ENCODE results near the gene SLC19A2. TPM values are rescaled to one million over a fixed set of nuclear protein-coding genes. Genes with fewer than 3 reads are reported as not detected.

The SLC19A2 gene
- total and polyA plus RNA-seq, 2 of the 8 experiments (the other 6 are each of a cell fraction or from before 2014, with no cell fraction given) = 21.2 to 23.2 TPM

- ChIA-PET CTCF (ENCODE audit: partially characterized antibody) (interaction anchor here (1.0 kb wide), 1 partner anchor 850 kb away, joined by 3 read pairs; no protein-coding TSS in a partner anchor), POLR2A (ENCODE audit: partially characterized antibody) (no interaction called here)
- Histone ChIP-seq H3K79me2 (ENCODE audit: control insufficient read depth in 1 of 2, insufficient read depth in 2 of 2, low read length in 2 of 2) (no peaks in the 10 kb centered on the region), H2BK20ac (ENCODE audit: low read length) (no peak overlapping the region), H3K9ac (replicated peaks in 1 of 4; ENCODE audit: extremely low read depth in 1 of 4, low read depth in 3 of 4, low read length in 3 of 4) (no peak overlapping the region), H3K36me3 (ENCODE audit: control insufficient read depth in 2 of 4, insufficient read depth in 4 of 4, low read length in 3 of 4) (no peaks in the 10 kb centered on the region; a peak in 1 of 8 replicates), H3K18ac (ENCODE audit: extremely low read depth, low read length) (no peak overlapping the region), H3K27me3 (replicated peaks in 1 of 4; ENCODE audit: control insufficient read depth in 3 of 4, extremely low read depth in 1 of 4, insufficient read depth in 3 of 4, low read length in 3 of 4) (no peaks in the 10 kb centered on the region), H2BK120ac (replicated peaks; ENCODE audit: low read depth, low read length) (no peak overlapping the region), H4K8ac (ENCODE audit: extremely low read depth, insufficient read depth, low read length) (no peak overlapping the region), H2AK5ac (ENCODE audit: low read depth, low read length) (no peak overlapping the region), H2AFZ (ENCODE audit: low read length) (no peak overlapping the region), H4K5ac (ENCODE audit: insufficient read length, low read depth, low read length) (no peak overlapping the region), H3K56ac (replicated peaks; ENCODE audit: insufficient read length, low read depth, low read length) (no peak overlapping the region), H3K4me1 (replicated peaks in 1 of 4; ENCODE audit: control insufficient read depth in 3 of 4, insufficient read depth in 4 of 4, low read length in 3 of 4) (no peaks in the 10 kb centered on the region), H2BK12ac (ENCODE audit: low read depth, low read length) (no peak overlapping the region), H2BK15ac (ENCODE audit: low read length) (no peak overlapping the region), H3K23me2 (ENCODE audit: low read depth, low read length) (no peaks in the 10 kb centered on the region), H3K4ac (replicated peaks; ENCODE audit: insufficient read length, low read depth, low read length) (no peak overlapping the region), H4K91ac (replicated peaks; ENCODE audit: insufficient read length, low read length) (no peak overlapping the region), H3K4me3 (ENCODE audit: extremely low read depth in 1 of 4, insufficient read depth in 2 of 4, low read depth in 3 of 4, low read length in 4 of 4) (no peak overlapping the region), H3K27ac (ENCODE audit: low read depth, low read length) (no peak overlapping the region), H3K9me3 (ENCODE audit: insufficient read depth in 2 of 2, low read depth in 1 of 2, low read length in 1 of 2) (peaks cover 0 to 8% of the 10 kb centered on the region in 2 experiments; a peak in 1 of 4 replicates), H4K20me1 (replicated peaks in 1 of 2; ENCODE audit: control insufficient read depth in 1 of 2, insufficient read depth in 2 of 2, low read length in 2 of 2) (no peaks in the 10 kb centered on the region), H3K79me1 (ENCODE audit: low read depth, low read length) (no peaks in the 10 kb centered on the region), H3K23ac (ENCODE audit: insufficient read length) (no peak overlapping the region), H2BK5ac (ENCODE audit: low read depth, low read length) (no peak overlapping the region), H3K14ac (ENCODE audit: insufficient read length) (no peak overlapping the region), H3K4me2 (ENCODE audit: insufficient read depth in 1 of 2, low read depth in 2 of 2, low read length in 2 of 2) (no peak overlapping the region)
- TF ChIP-seq HDAC6 (IDR thresholded peaks at IDR 0.05; ENCODE audit: low read depth, low read length) (no peak), EGR1 (IDR thresholded peaks at IDR 0.05; ENCODE audit: borderline replicate concordance, low read depth, low read length) (no peak), SIX5 (IDR thresholded peaks at IDR 0.05; ENCODE audit: low read depth, low read length) (no peak), BACH1 (IDR thresholded peaks at IDR 0.05; ENCODE audit: low read length) (no peak), BRCA1 (IDR thresholded peaks at IDR 0.05; ENCODE audit: low read depth, low read length) (no peak), CTBP2 (IDR thresholded peaks at IDR 0.05; ENCODE audit: borderline replicate concordance, insufficient read depth, insufficient read length, low read length) (no peak), YY1 (IDR thresholded peaks at IDR 0.05; ENCODE audit: low read depth, low read length) (no peak)
- 80% methylated on average over 2 of the region's 2 CpGs; no CpG with 5 or more reads in 1 of the 2 experiments for WGBS, 2 experiments (ENCODE audit: extremely low coverage in 1 of 2, insufficient coverage in 1 of 2, insufficient read length in 1 of 2, insufficient replicate concordance in 2 of 2, low coverage in 1 of 2, low lambda C conversion rate in 2 of 2, missing lambda C conversion rate in 1 of 2)
- FAIRE-seq (no peak), DNase-seq (ENCODE audit: low read depth in 1 of 2, low spot score in 2 of 2) (no peak)
Measured at GRCh38 chr1:169452921-169453320, 32.8 kb downstream of the SLC19A2 start.

Measured in H1 (cell line).